Loucy (cell line): ENCODE results near the gene MRPS6.

Experiments used
- EZH2phosphoT487 ChIP-seq: fragments of 200-600 bp; IDR thresholded peaks from 2 replicates; pipeline ENCODE4 v1.6.1; 2018; ENCODE audit warnings: antibody characterized with exemption, mild to moderate bottlenecking, moderate library complexity, borderline replicate concordance
- TF ChIP-seq, protein P1 (sequence below): fragments of 200-600 bp; sonication (generic); conservative IDR thresholded peaks from 2 replicates; pipeline ENCODE4 v1.5.1; 2014; ENCODE audit warnings: mild to moderate bottlenecking, antibody characterized with exemption, low read length

DNA sequence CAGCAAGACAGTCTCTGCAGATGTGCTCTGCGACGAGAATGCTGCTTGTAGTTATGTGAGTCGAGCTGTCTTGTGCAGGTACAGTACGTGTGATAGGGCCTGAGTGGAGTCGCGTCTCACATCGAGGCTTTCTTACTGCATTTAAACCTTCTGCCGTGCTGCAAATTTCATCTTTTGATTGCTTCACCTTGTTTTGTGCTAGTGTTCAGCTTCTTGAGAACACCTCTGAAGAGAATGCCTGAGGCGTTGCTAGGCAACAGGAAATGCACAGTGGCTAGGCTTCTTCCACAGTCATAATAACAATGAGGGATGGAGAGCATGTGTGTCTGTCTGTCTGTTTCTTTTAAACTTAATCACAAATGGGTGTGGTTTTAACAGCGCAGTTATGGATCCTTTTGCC, 52.9 kb downstream of the MRPS6 start:
- no peak for TF ChIP-seq EZH2phosphoT487
- TF ChIP-seq, protein P1, sequence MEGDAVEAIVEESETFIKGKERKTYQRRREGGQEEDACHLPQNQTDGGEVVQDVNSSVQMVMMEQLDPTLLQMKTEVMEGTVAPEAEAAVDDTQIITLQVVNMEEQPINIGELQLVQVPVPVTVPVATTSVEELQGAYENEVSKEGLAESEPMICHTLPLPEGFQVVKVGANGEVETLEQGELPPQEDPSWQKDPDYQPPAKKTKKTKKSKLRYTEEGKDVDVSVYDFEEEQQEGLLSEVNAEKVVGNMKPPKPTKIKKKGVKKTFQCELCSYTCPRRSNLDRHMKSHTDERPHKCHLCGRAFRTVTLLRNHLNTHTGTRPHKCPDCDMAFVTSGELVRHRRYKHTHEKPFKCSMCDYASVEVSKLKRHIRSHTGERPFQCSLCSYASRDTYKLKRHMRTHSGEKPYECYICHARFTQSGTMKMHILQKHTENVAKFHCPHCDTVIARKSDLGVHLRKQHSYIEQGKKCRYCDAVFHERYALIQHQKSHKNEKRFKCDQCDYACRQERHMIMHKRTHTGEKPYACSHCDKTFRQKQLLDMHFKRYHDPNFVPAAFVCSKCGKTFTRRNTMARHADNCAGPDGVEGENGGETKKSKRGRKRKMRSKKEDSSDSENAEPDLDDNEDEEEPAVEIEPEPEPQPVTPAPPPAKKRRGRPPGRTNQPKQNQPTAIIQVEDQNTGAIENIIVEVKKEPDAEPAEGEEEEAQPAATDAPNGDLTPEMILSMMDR = no peak
